SK-N-DZ (cell line): Measurements from ENCODE around the gene PTPRJ.

Experiments
- DNase-seq: peaks from one replicate; pipeline ENCODE4 v3.0.0-alpha.2; 2015; ENCODE audit warnings: low spot score

The PTPRJ gene

GRCh38 chr11:48063424-48063978 lies 83.1 kb downstream of the PTPRJ start:
- no peak for DNase-seq

GRCh38 chr11:48064306-48064705 lies 83.9 kb downstream of the PTPRJ start:
- no peak for DNase-seq

- no peak for DNase-seq
Observed at GRCh38 chr11:48066881-48067800, 86.8 kb downstream of the PTPRJ start.

GRCh38 chr11:48073031-48073861 lies 92.9 kb downstream of the PTPRJ start:
- no peak for DNase-seq

- DNase-seq: no peak
Observed at GRCh38 chr11:48074425-48075181, 94.2 kb downstream of the PTPRJ start.

GRCh38 chr11:48075637-48076036 lies 95.3 kb downstream of the PTPRJ start:
- DNase-seq: no peak

GRCh38 chr11:48077251-48077650 lies 96.9 kb downstream of the PTPRJ start:
- DNase-seq: no peak

GRCh38 chr11:48078689-48079088 lies 98.3 kb downstream of the PTPRJ start:
- DNase-seq: no peak

GRCh38 chr11:48079596-48079995 lies 99.2 kb downstream of the PTPRJ start:
- no peak for DNase-seq

- no peak for DNase-seq
Observed at GRCh38 chr11:48080301-48080861, 100.0 kb downstream of the PTPRJ start.

- DNase-seq: no peak
Observed at GRCh38 chr11:48081151-48082010, 101.0 kb downstream of the PTPRJ start.

GRCh38 chr11:48082771-48083170 lies 102.4 kb downstream of the PTPRJ start:
- DNase-seq: no peak

GRCh38 chr11:48083421-48083820 lies 103.1 kb downstream of the PTPRJ start:
- no peak for DNase-seq

- no peak for DNase-seq
Observed at GRCh38 chr11:48085688-48086087, 105.3 kb downstream of the PTPRJ start.

GRCh38 chr11:48087422-48087821 lies 107.1 kb downstream of the PTPRJ start:
- DNase-seq: no peak

GRCh38 chr11:48087974-48088681 lies 107.8 kb downstream of the PTPRJ start:
- no peak for DNase-seq

GRCh38 chr11:48088682-48089050 lies 108.3 kb downstream of the PTPRJ start:
- DNase-seq: no peak

GRCh38 chr11:48090174-48090573 lies 109.8 kb downstream of the PTPRJ start:
- no peak for DNase-seq

- no peak for DNase-seq
Observed at GRCh38 chr11:48091426-48092102, 111.2 kb downstream of the PTPRJ start.
